ENCODE data around the gene NEK11. TPM values are rescaled to one million over a fixed set of nuclear protein-coding genes. Genes with fewer than 3 reads are reported as not detected.

The NEK11 gene
- polyA plus RNA-seq, 1 of the 3 experiments (the other 2 are of a cell fraction), result 4.7 TPM

DNA sequence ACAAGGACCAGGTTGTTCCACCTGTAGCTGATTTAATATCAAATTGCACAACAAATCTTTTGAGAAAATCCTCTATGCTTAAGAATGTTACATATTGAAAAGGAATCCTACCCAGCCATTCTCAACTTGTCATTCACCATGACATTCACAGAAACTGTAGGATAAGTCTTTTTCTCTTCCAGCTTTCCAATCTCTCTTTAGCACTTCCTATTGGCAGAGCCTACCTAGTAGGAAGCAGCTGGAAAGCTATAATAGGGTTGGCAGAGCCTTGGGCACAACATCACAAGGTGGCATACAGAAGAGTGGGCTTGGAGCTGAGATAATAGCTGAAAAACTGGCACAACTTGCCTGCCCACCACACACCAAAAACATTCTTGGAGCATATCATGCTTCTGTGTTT is 287.6 kb downstream of the NEK11 start:
- CTCF ChIA-PET, result interaction anchor here (0.8 kb wide), 1 partner anchor 40 kb away, joined by 3 read pairs; no protein-coding TSS in a partner anchor
- Histone ChIP-seq H3K9me2 (no peaks in the 10 kb centered on the region), H3K27me3 (ENCODE audit: insufficient read depth) (no peaks in the 10 kb centered on the region), H3K9me3 (no peaks in the 10 kb centered on the region), H3K4me1 (ENCODE audit: control insufficient read depth in 1 of 2, insufficient read depth in 2 of 2, low read depth in 1 of 2, low read length in 1 of 2) (no peaks in the 10 kb centered on the region), H2AFZ (ENCODE audit: low read depth) (no peak overlapping the region), H3K4me2 (no peak overlapping the region), H3K79me2 (ENCODE audit: insufficient read depth) (no peaks in the 10 kb centered on the region), H3K36me3 (replicated peaks in 1 of 2; ENCODE audit: control insufficient read depth in 1 of 2, insufficient read depth in 2 of 2, low read length in 1 of 2) (no peaks in the 10 kb centered on the region), H4K20me1 (ENCODE audit: insufficient read depth) (no peaks in the 10 kb centered on the region), H3K9ac (no peak overlapping the region), H3K27ac (ENCODE audit: low read depth in 2 of 2, low read length in 1 of 2) (no peak overlapping the region), H3F3A (replicated peaks; ENCODE audit: insufficient read depth) (no peaks in the 10 kb centered on the region), H3K4me3 (ENCODE audit: low read depth in 2 of 2, low read length in 1 of 2) (no peak overlapping the region)
- TF ChIP-seq RAD21 (IDR thresholded peaks at IDR 0.05; ENCODE audit: low read length) (no peak), PBX3 (IDR thresholded peaks at IDR 0.05) (no peak), FOXJ3 (CRISPR knock-in tag; IDR thresholded peaks at IDR 0.05) (no peak), FOSL2 (IDR thresholded peaks at IDR 0.05; ENCODE audit: borderline replicate concordance, low read depth) (no peak), RXRA (IDR thresholded peaks at IDR 0.05; ENCODE audit: borderline replicate concordance, low read depth) (no peak), NFIC (IDR thresholded peaks at IDR 0.05; ENCODE audit: borderline replicate concordance) (no peak), TAF1 (IDR thresholded peaks at IDR 0.05; ENCODE audit: borderline replicate concordance, low read depth, low read length) (no peak)
- TF ChIP-seq, protein P1, sequence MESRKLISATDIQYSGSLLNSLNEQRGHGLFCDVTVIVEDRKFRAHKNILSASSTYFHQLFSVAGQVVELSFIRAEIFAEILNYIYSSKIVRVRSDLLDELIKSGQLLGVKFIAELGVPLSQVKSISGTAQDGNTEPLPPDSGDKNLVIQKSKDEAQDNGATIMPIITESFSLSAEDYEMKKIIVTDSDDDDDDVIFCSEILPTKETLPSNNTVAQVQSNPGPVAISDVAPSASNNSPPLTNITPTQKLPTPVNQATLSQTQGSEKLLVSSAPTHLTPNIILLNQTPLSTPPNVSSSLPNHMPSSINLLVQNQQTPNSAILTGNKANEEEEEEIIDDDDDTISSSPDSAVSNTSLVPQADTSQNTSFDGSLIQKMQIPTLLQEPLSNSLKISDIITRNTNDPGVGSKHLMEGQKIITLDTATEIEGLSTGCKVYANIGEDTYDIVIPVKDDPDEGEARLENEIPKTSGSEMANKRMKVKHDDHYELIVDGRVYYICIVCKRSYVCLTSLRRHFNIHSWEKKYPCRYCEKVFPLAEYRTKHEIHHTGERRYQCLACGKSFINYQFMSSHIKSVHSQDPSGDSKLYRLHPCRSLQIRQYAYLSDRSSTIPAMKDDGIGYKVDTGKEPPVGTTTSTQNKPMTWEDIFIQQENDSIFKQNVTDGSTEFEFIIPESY (IDR thresholded peaks at IDR 0.05; ENCODE audit: borderline replicate concordance, low read depth), result no peak
- TF ChIP-seq, protein P2, sequence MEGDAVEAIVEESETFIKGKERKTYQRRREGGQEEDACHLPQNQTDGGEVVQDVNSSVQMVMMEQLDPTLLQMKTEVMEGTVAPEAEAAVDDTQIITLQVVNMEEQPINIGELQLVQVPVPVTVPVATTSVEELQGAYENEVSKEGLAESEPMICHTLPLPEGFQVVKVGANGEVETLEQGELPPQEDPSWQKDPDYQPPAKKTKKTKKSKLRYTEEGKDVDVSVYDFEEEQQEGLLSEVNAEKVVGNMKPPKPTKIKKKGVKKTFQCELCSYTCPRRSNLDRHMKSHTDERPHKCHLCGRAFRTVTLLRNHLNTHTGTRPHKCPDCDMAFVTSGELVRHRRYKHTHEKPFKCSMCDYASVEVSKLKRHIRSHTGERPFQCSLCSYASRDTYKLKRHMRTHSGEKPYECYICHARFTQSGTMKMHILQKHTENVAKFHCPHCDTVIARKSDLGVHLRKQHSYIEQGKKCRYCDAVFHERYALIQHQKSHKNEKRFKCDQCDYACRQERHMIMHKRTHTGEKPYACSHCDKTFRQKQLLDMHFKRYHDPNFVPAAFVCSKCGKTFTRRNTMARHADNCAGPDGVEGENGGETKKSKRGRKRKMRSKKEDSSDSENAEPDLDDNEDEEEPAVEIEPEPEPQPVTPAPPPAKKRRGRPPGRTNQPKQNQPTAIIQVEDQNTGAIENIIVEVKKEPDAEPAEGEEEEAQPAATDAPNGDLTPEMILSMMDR (IDR thresholded peaks at IDR 0.05), result no peak
- POLR2A ChIA-PET, result no interaction called here
- DNase-seq, result no peak

DNA sequence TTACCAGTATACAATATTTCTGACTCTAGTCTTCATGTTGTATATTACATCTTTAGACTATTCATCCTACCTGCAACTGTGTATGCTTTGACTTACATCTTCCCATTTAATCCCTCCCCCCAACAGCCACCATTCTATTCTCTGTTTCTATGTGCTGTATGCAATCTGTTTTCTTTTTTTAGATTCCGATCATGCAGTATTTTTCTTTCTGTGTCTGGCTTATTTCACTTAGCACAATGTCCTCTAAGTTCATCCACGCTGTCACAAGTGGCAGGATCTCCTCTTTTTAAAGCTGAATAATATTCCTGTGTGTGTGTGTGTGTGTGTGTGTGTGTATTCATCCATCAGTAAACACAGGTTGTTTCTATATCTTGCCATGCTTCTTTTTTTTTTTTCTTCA is 288.5 kb downstream of the NEK11 start:
- ChIA-PET POLR2A (no interaction called here), CTCF (interaction anchor here (0.8 to 1.2 kb wide), 2 partner anchors 11 to 39 kb away, joined by 3 read pairs; no protein-coding TSS in a partner anchor)
- H3K4me1 ChIP-seq (ENCODE audit: control insufficient read depth in 1 of 2, insufficient read depth in 2 of 2, low read depth in 1 of 2, low read length in 1 of 2), result no peaks in the 10 kb centered on the region
- no peak overlapping the region for H3K4me3 ChIP-seq (ENCODE audit: low read depth in 2 of 2, low read length in 1 of 2)
- H3F3A ChIP-seq (replicated peaks; ENCODE audit: insufficient read depth), result no peaks in the 10 kb centered on the region
- DNase-seq, result no peak
- H3K79me2 ChIP-seq (ENCODE audit: insufficient read depth), result no peaks in the 10 kb centered on the region
- no peaks in the 10 kb centered on the region for H3K27me3 ChIP-seq (ENCODE audit: insufficient read depth)
- H3K36me3 ChIP-seq (replicated peaks in 1 of 2; ENCODE audit: control insufficient read depth in 1 of 2, insufficient read depth in 2 of 2, low read length in 1 of 2), result no peaks in the 10 kb centered on the region
- no peak overlapping the region for H2AFZ ChIP-seq (ENCODE audit: low read depth)
- H3K9ac ChIP-seq, result no peak overlapping the region
- H3K9me2 ChIP-seq, result no peaks in the 10 kb centered on the region
- H3K9me3 ChIP-seq, result no peaks in the 10 kb centered on the region
- H3K4me2 ChIP-seq, result no peak overlapping the region
- no peaks in the 10 kb centered on the region for H4K20me1 ChIP-seq (ENCODE audit: insufficient read depth)
- WGBS (ENCODE audit: low lambda C conversion rate), result 59% methylated on average over 2 of the region's 2 CpGs
- TF ChIP-seq, protein P2 (IDR thresholded peaks at IDR 0.05), result no peak
- no peak for TF ChIP-seq PBX3 (IDR thresholded peaks at IDR 0.05)
- H3K27ac ChIP-seq (ENCODE audit: low read depth in 2 of 2, low read length in 1 of 2), result no peak overlapping the region

All from SK-N-SH (cell line).